ENCODE results near the gene FAH. TPM values are rescaled to one million over a fixed set of nuclear protein-coding genes. Genes with fewer than 3 reads are reported as not detected.
A peak's percentile ranks its signal among the peaks of the same experiment; 100 is the strongest.

FAH gene
- total and polyA plus RNA-seq, 9 of the 15 experiments (the other 6 are each of a cell fraction or from before 2014, with no cell fraction given): 66.8 to 310 (median 103) TPM

- H3K79me2 ChIP-seq (ENCODE audit: control insufficient read depth, insufficient read depth, low read length): peaks cover 18% of the 10 kb centered on the region
- no TSS peak for BruUV-seq (replicated peaks)
- no peak for FAIRE-seq
- CTCF ChIA-PET (ENCODE audit: low intra/inter-chr PET ratio): no interaction called here
- POLR2A ChIA-PET: interaction anchor here (1.6 kb wide), 1 partner anchor 99 kb away, joined by 4 read pairs; no protein-coding TSS in a partner anchor
- no peak overlapping the region for H2AFZ ChIP-seq (ENCODE audit: low read depth, low read length)
- peaks cover 82% of the 10 kb centered on the region for H3K36me3 ChIP-seq (ENCODE audit: control insufficient read depth, insufficient read depth, low read length)
- no peaks in the 10 kb centered on the region for H4K20me1 ChIP-seq (replicated peaks; ENCODE audit: control insufficient read depth, insufficient read depth, low read length)
- intact Hi-C loops (cut with micrococcal nuclease): loop anchor here (10.0 kb wide), 1 partner anchor 264 kb away; the partner anchor contains the start of gene MTHFS
- no peak overlapping the region for H3K4me3 ChIP-seq
- peaks cover 38 to 45% of the 10 kb centered on the region in 2 experiments for H3K4me1 ChIP-seq (replicated peaks in 1 of 2; ENCODE audit: control insufficient read depth in 2 of 2, insufficient read depth in 2 of 2, low read length in 2 of 2)
- in situ Hi-C loops (cut with MboI): loop anchor here (5.0 to 25.0 kb wide), 2 partner anchors 92 to 272 kb away; partner anchors contain the start of gene MTHFS
- H3K4me2 ChIP-seq (ENCODE audit: insufficient read depth, low read length): no peak overlapping the region
- ATAC-seq: no peak
- peak overlapping the region in 1 of 2 experiments; percentile 69; a peak in 1 of 4 replicates for H3K9ac ChIP-seq (ENCODE audit: insufficient read depth in 1 of 2, low read depth in 2 of 2, low read length in 2 of 2)
- no peak for DNase-seq (ENCODE audit: extremely low read depth in 1 of 4, low spot score in 3 of 4)
- H3K27me3 ChIP-seq (ENCODE audit: control insufficient read depth in 2 of 2, insufficient read depth in 2 of 2, low read length in 2 of 2): no peaks in the 10 kb centered on the region
- peak overlapping the region; percentile 74; the same call in 1 of the 3 replicates for H3K27ac ChIP-seq (ENCODE audit: extremely low read depth, low read depth, low read length)
- WGBS (ENCODE audit: insufficient coverage, low coverage, missing lambda C conversion rate): 89% methylated on average over 5 of the region's 5 CpGs
- H3K9me1 ChIP-seq (ENCODE audit: control insufficient read depth, insufficient read depth, low read length): peaks cover 4% of the 10 kb centered on the region
- H3K9me3 ChIP-seq (replicated peaks; ENCODE audit: control insufficient read depth, insufficient read depth, low read depth, low read length): no peaks in the 10 kb centered on the region
- TF ChIP-seq RUNX1 (IDR thresholded peaks at IDR 0.05; ENCODE audit: low read depth) (no peak), SREBF2 (CRISPR knock-in tag; IDR thresholded peaks at IDR 0.05) (no peak), CTCFL (IDR thresholded peaks at IDR 0.05; ENCODE audit: borderline replicate concordance, insufficient read depth, low read depth, low read length, poor library complexity, severe bottlenecking) (no peak), HINFP (tag; conservative IDR thresholded peaks at IDR 0.05; ENCODE audit: low read depth) (no peak), HMGN3 (IDR thresholded peaks at IDR 0.05; ENCODE audit: borderline replicate concordance, extremely low read depth, insufficient read length, low read depth, low read length) (no peak), CC2D1A (IDR thresholded peaks at IDR 0.05) (no peak), SRSF9 (IDR thresholded peaks at IDR 0.05; ENCODE audit: borderline replicate concordance, low read depth, low read length) (no peak), PRDM10 (IDR thresholded peaks at IDR 0.05; ENCODE audit: partially characterized antibody) (no peak), OTX1 (CRISPR knock-in tag; IDR thresholded peaks at IDR 0.05) (no peak), MTA2 (IDR thresholded peaks at IDR 0.05; ENCODE audit: low read depth) (no peak), ZNF551 (CRISPR knock-in tag; IDR thresholded peaks at IDR 0.05) (no peak), ZBTB12 (CRISPR knock-in tag; IDR thresholded peaks at IDR 0.05) (no peak), HIVEP1 (CRISPR knock-in tag; IDR thresholded peaks at IDR 0.05) (no peak), MBD2 (IDR thresholded peaks at IDR 0.05; ENCODE audit: borderline replicate concordance, low read depth) (no peak)
These were observed 6.5 kb downstream of the FAH start for GRCh38 chr15:80159301-80159700.

Data from K562 (cell line).